Heart left ventricle (tissue), 13 donors: ENCODE results near the gene SRPK2.

Experiments
- CTCF ChIP-seq, 12 donors: fragments of 200-600 bp; sonication (generic) in 4 of 12; IDR thresholded peaks; one replicate each; pipeline versions ENCODE4 v1.5.0 to v1.8.0; 2018 to 2022; ENCODE audit warnings: antibody characterized with exemption in 12 of 12, mild to moderate bottlenecking in 5 of 12
- POLR2A ChIP-seq, 2 donors: fragments of 450-650 bp; IDR thresholded peaks; one replicate each; pipeline ENCODE4 v1.6.1; 2017; ENCODE audit warnings: antibody characterized with exemption in 2 of 2, mild to moderate bottlenecking in 2 of 2, moderate library complexity in 2 of 2
- donor health status: ischemic (EF 13 %, LVEDD 7.1; RV severe dilation, severe dysfunction).
- donor health status: DM: no; HTN: yes; CAD: no.
- donor health status: DM: no; HTN: no; CAD: no.
- donor health status: ischemic (EF 25% LVEDD 6.9; RV normal size, moderate dysfunction).
- donor health status: ischemic (EF 25% LVEDD 5.7; RV mildly dilated, moderate dysfunction).
- donor health status: ischemic (EF 35%, LVEDD 5.7; RV mildly dilated, moderate dysfunction).
- donor health status: nonischemic (EF 11% LVEDD 7.7; RV severe dilation, severe dysfunction).
- donor health status: DM: yes; HTN: yes; CAD: no.
- donor health status: PGD.
- donor health status: ischemic (EF 29% LVEDD 5.4; RV normal size, mild dysfunction).
- donor health status: nonischemic (EF 23%, LVEDD 6.1; RV moderate dilation, normal function).

DNA sequence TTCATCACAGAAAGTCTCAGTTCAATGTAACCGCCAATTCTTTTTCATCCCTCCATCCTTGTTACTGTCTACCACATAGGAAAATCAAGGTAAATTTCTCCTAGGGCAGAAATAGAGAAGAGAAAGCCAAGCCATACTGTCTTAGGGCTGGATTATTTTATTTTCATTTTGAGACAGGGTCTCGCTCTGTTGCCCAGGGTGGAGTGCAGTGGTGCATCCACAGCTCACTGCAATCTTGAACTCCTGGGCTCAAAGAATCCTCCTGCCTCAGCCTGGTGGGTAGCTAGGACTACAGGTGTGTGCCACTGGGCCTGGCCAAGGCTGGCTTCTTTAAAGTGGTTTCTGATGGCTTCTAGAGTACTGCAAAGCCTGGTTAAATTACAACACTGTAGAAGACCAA, 181.7 kb downstream of the SRPK2 start:
- no peak for TF ChIP-seq CTCF (IDR thresholded peaks at IDR 0.05)
- no peak for TF ChIP-seq POLR2A (IDR thresholded peaks at IDR 0.05)
